GM12891 (cell line): ENCODE results near the gene ZNF607.

Experiments
- PAX5 ChIP-seq: IDR thresholded peaks from 2 replicates; pipeline ENCODE4 v1.6.1; 2011; ENCODE audit warnings: low read length, moderate library complexity, mild to moderate bottlenecking; ENCODE audit not compliant: insufficient read depth, severe bottlenecking
- POLR2A ChIP-seq: IDR thresholded peaks from 2 replicates; pipeline ENCODE4 v1.6.1; 2011; ENCODE audit warnings: low read depth, low read length, control low read depth
- POLR2AphosphoS5 ChIP-seq: IDR thresholded peaks from 2 replicates; pipeline ENCODE4 v1.6.1; 2011; ENCODE audit warnings: low read depth, low read length, control low read depth
- SPI1 ChIP-seq: IDR thresholded peaks from 2 replicates; pipeline ENCODE4 v1.6.1; 2011; ENCODE audit warnings: low read depth, low read length, control low read depth
- TAF1 ChIP-seq: IDR thresholded peaks from 2 replicates; pipeline ENCODE4 v1.6.1; 2011; ENCODE audit warnings: low read depth, low read length, control low read depth

GRCh38 chr19:37655301-37655688 lies 64.3 kb downstream of the ZNF607 start, which contains the start of gene ZFP30:
- no peak for TF ChIP-seq TAF1
- no peak for TF ChIP-seq POLR2A
- TF ChIP-seq POLR2AphosphoS5, result 0 out of 2 replicates have a peak, but pooled peaks have one; percentile 2
- no peak for TF ChIP-seq SPI1
- TF ChIP-seq PAX5, result no peak
